Iris pigment epithelial cell (primary cell): ENCODE results near the gene ITPR2.
"Not testable (repeated sequence)": the region's sequence is repeated elsewhere in the genome, so short reads cannot be mapped to it uniquely, and the experiment has no call there.

Experiments used
- DNase-seq: peaks from one replicate; pipeline ENCODE4 v3.0.0-alpha.2; 2011; ENCODE audit warnings: low read depth

The ITPR2 gene

GRCh38 chr12:26702741-26703140 lies 130.3 kb downstream of the ITPR2 start:
- DNase-seq: no peak

- peak; percentile 56 for DNase-seq
Measured at GRCh38 chr12:26701604-26702215, 131.3 kb downstream of the ITPR2 start.

GRCh38 chr12:26700430-26700829 lies 132.6 kb downstream of the ITPR2 start:
- no peak for DNase-seq

GRCh38 chr12:26699237-26699636 lies 133.8 kb downstream of the ITPR2 start:
- peak; percentile 60 for DNase-seq

GRCh38 chr12:26698186-26698585 lies 134.8 kb downstream of the ITPR2 start:
- no peak for DNase-seq

- peak; percentile 86 for DNase-seq
Measured at GRCh38 chr12:26697217-26697616, 135.8 kb downstream of the ITPR2 start.

GRCh38 chr12:26696613-26697092 lies 136.3 kb downstream of the ITPR2 start:
- peak; percentile 93 for DNase-seq

- peak; percentile 47 for DNase-seq
Measured at GRCh38 chr12:26696048-26696612, 136.9 kb downstream of the ITPR2 start.

GRCh38 chr12:26694402-26694801 lies 138.6 kb downstream of the ITPR2 start:
- no peak for DNase-seq

- DNase-seq: no peak
Measured at GRCh38 chr12:26692407-26692806, 140.6 kb downstream of the ITPR2 start.

- DNase-seq: peak; percentile 99
Measured at GRCh38 chr12:26691234-26691970, 141.6 kb downstream of the ITPR2 start.

GRCh38 chr12:26690601-26691000 lies 142.4 kb downstream of the ITPR2 start:
- no peak for DNase-seq

GRCh38 chr12:26689281-26689841 lies 143.6 kb downstream of the ITPR2 start:
- DNase-seq: no peak

GRCh38 chr12:26688344-26688904 lies 144.6 kb downstream of the ITPR2 start:
- DNase-seq: no peak

- no peak for DNase-seq
Measured at GRCh38 chr12:26686408-26686807, 146.6 kb downstream of the ITPR2 start.

- no peak for DNase-seq
Measured at GRCh38 chr12:26684101-26684500, 148.9 kb downstream of the ITPR2 start.

- DNase-seq: no peak
Measured at GRCh38 chr12:26683443-26683842, 149.6 kb downstream of the ITPR2 start.

- DNase-seq: peak; percentile 27
Measured at GRCh38 chr12:26680727-26681455, 152.1 kb downstream of the ITPR2 start.

GRCh38 chr12:26678697-26679660 lies 154.0 kb downstream of the ITPR2 start:
- DNase-seq: peak; percentile 20

GRCh38 chr12:26671487-26671886 lies 161.5 kb downstream of the ITPR2 start:
- DNase-seq: not testable (repeated sequence)

- DNase-seq: peak; percentile 73
Measured at GRCh38 chr12:26668847-26669246, 164.1 kb downstream of the ITPR2 start.
